ENCODE results near the gene SRPK1.
"Not testable (repeated sequence)": the region's sequence is repeated elsewhere in the genome, so short reads cannot be mapped to it uniquely, and the experiment has no call there.

Gene SRPK1

DNA sequence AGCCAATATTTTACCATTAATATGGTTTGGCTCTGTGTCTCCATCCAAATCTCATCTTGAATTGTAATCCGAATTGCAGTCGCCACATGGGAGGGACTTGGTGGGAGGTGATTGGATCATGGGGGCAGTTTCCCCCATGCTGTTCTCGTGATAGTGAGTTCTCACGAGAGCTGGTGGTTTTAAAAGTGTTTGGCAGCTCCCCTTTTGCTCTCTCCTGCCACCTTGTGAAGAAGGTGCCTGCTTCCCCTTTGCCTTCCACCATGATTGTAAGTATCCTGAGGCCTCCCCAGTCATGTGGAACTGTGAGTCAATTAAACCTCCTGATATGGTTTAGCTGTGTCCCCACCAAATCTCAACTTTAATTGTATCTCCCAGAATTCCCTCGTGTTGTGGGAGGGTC, 18.4 kb upstream of the SRPK1 start:
- H3K9me2 ChIP-seq (ENCODE audit: low read depth, low read length); H3K9ac ChIP-seq (ENCODE audit: low read length); H3K4me2 ChIP-seq (ENCODE audit: low read length); H3K9me3 ChIP-seq (ENCODE audit: low read length); H3F3A ChIP-seq (ENCODE audit: insufficient read depth, low read length); H3K36me3 ChIP-seq (ENCODE audit: insufficient read depth, low read length); H3K27me3 ChIP-seq (ENCODE audit: insufficient read depth, low read length); H2AFZ ChIP-seq (ENCODE audit: low read length); H3K4me1 ChIP-seq (ENCODE audit: insufficient read depth, low read length, severe bottlenecking); H3K79me2 ChIP-seq (ENCODE audit: insufficient read depth, low read length); H3K27ac ChIP-seq (ENCODE audit: low read depth, low read length, poor library complexity, severe bottlenecking); H4K20me1 ChIP-seq (ENCODE audit: insufficient read depth, low read length); H3K4me3 ChIP-seq (ENCODE audit: low read depth, low read length, poor library complexity, severe bottlenecking): not testable (repeated sequence)

GRCh38 chr6:35936681-35937359, 15.9 kb upstream of the SRPK1 start:
- H3K9ac ChIP-seq (ENCODE audit: low read length), result no peak overlapping the region
- H2AFZ ChIP-seq (ENCODE audit: low read length), result no peak overlapping the region
- H3K9me3 ChIP-seq (ENCODE audit: low read length), result peaks cover 5% of the 10 kb centered on the region; the same call in 1 of the 2 replicates
- no peak overlapping the region for H3K27ac ChIP-seq (ENCODE audit: low read depth, low read length, poor library complexity, severe bottlenecking)
- H3K9me2 ChIP-seq (ENCODE audit: low read depth, low read length), result no peaks in the 10 kb centered on the region
- H3F3A ChIP-seq (ENCODE audit: insufficient read depth, low read length), result no peaks in the 10 kb centered on the region
- no peaks in the 10 kb centered on the region for H4K20me1 ChIP-seq (ENCODE audit: insufficient read depth, low read length)
- H3K27me3 ChIP-seq (ENCODE audit: insufficient read depth, low read length), result no peaks in the 10 kb centered on the region; the same call in 1 of the 2 replicates
- no peaks in the 10 kb centered on the region; the same call in 1 of the 2 replicates for H3K36me3 ChIP-seq (ENCODE audit: insufficient read depth, low read length)
- no peak overlapping the region for H3K4me2 ChIP-seq (ENCODE audit: low read length)
- H3K4me1 ChIP-seq (ENCODE audit: insufficient read depth, low read length, severe bottlenecking), result no peaks in the 10 kb centered on the region
- H3K79me2 ChIP-seq (ENCODE audit: insufficient read depth, low read length), result no peaks in the 10 kb centered on the region
- H3K4me3 ChIP-seq (ENCODE audit: low read depth, low read length, poor library complexity, severe bottlenecking), result no peak overlapping the region
- no peak for TF ChIP-seq EZH2 (IDR thresholded peaks at IDR 0.05; ENCODE audit: borderline replicate concordance, low read length)
- TF ChIP-seq, protein P1, sequence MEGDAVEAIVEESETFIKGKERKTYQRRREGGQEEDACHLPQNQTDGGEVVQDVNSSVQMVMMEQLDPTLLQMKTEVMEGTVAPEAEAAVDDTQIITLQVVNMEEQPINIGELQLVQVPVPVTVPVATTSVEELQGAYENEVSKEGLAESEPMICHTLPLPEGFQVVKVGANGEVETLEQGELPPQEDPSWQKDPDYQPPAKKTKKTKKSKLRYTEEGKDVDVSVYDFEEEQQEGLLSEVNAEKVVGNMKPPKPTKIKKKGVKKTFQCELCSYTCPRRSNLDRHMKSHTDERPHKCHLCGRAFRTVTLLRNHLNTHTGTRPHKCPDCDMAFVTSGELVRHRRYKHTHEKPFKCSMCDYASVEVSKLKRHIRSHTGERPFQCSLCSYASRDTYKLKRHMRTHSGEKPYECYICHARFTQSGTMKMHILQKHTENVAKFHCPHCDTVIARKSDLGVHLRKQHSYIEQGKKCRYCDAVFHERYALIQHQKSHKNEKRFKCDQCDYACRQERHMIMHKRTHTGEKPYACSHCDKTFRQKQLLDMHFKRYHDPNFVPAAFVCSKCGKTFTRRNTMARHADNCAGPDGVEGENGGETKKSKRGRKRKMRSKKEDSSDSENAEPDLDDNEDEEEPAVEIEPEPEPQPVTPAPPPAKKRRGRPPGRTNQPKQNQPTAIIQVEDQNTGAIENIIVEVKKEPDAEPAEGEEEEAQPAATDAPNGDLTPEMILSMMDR (IDR thresholded peaks at IDR 0.05; ENCODE audit: low read length), result no peak

DNA sequence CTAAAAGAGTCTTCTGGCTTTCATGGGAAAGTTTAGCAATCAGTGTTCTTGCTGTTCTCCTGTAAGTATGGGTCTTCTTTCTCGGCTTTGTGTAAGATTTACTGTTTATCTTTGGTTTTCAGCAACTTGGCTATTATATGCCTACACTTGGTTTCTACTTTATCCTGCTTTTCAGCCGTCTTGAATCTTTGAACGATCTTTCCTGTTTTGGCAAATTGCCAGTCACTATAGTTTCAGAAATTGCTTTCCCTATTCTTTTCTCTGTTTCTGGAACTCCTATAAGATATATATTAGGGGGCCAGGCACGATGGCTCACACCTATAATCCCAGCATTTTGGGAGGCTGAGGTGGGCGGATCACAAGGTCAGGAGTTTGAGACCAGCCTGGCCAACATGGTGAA, 14.6 kb upstream of the SRPK1 start:
- no peaks in the 10 kb centered on the region for H3F3A ChIP-seq (ENCODE audit: insufficient read depth, low read length)
- no peaks in the 10 kb centered on the region for H3K9me2 ChIP-seq (ENCODE audit: low read depth, low read length)
- H3K36me3 ChIP-seq (ENCODE audit: insufficient read depth, low read length), result no peaks in the 10 kb centered on the region; the same call in 1 of the 2 replicates
- H3K79me2 ChIP-seq (ENCODE audit: insufficient read depth, low read length), result no peaks in the 10 kb centered on the region
- peaks cover 5% of the 10 kb centered on the region; the same call in 1 of the 2 replicates for H3K9me3 ChIP-seq (ENCODE audit: low read length)
- H3K9ac ChIP-seq (ENCODE audit: low read length), result no peak overlapping the region
- no peaks in the 10 kb centered on the region for H4K20me1 ChIP-seq (ENCODE audit: insufficient read depth, low read length)
- no peaks in the 10 kb centered on the region; the same call in 1 of the 2 replicates for H3K27me3 ChIP-seq (ENCODE audit: insufficient read depth, low read length)
- no peak for TF ChIP-seq EZH2 (IDR thresholded peaks at IDR 0.05; ENCODE audit: borderline replicate concordance, low read length)
- H3K4me2 ChIP-seq (ENCODE audit: low read length), result no peak overlapping the region
- H2AFZ ChIP-seq (ENCODE audit: low read length), result no peak overlapping the region
- H3K4me1 ChIP-seq (ENCODE audit: insufficient read depth, low read length, severe bottlenecking), result no peaks in the 10 kb centered on the region
- H3K27ac ChIP-seq (ENCODE audit: low read depth, low read length, poor library complexity, severe bottlenecking), result no peak overlapping the region
- no peak overlapping the region for H3K4me3 ChIP-seq (ENCODE audit: low read depth, low read length, poor library complexity, severe bottlenecking)

DNA sequence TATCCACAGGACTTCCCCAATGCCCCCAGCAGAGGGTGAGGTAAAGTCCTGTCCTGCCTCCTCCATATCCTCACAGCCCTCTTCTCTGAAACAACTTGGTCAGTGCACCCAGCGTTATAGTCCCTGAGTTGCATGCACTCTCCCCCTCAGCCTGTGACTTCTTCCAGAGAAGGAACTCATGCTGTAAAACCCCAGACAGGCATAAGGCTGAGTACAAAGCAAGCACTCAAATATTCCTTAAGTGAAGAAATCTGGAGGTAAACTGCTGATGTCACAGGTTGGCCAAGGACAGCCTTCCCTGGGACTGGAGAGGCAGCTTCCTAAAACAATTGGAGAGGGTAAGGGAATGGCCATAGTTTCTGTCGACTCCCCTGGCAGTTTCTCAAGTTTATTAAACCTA, 12.9 kb upstream of the SRPK1 start:
- Histone ChIP-seq H3K79me2 (ENCODE audit: insufficient read depth, low read length) (no peaks in the 10 kb centered on the region), H3K4me3 (ENCODE audit: low read depth, low read length, poor library complexity, severe bottlenecking) (no peak overlapping the region), H3K9me2 (ENCODE audit: low read depth, low read length) (no peaks in the 10 kb centered on the region), H4K20me1 (ENCODE audit: insufficient read depth, low read length) (no peaks in the 10 kb centered on the region), H3K27ac (ENCODE audit: low read depth, low read length, poor library complexity, severe bottlenecking) (no peak overlapping the region), H3K27me3 (ENCODE audit: insufficient read depth, low read length) (no peaks in the 10 kb centered on the region; the same call in 1 of the 2 replicates), H3K4me2 (ENCODE audit: low read length) (no peak overlapping the region), H3K9ac (ENCODE audit: low read length) (no peak overlapping the region), H3K4me1 (ENCODE audit: insufficient read depth, low read length, severe bottlenecking) (no peaks in the 10 kb centered on the region), H2AFZ (ENCODE audit: low read length) (no peak overlapping the region), H3K36me3 (ENCODE audit: insufficient read depth, low read length) (no peaks in the 10 kb centered on the region; the same call in 1 of the 2 replicates), H3K9me3 (ENCODE audit: low read length) (peaks cover 2% of the 10 kb centered on the region; the same call in 1 of the 2 replicates), H3F3A (ENCODE audit: insufficient read depth, low read length) (no peaks in the 10 kb centered on the region)
- TF ChIP-seq, protein P1 (IDR thresholded peaks at IDR 0.05; ENCODE audit: low read length), result no peak
- TF ChIP-seq EZH2 (IDR thresholded peaks at IDR 0.05; ENCODE audit: borderline replicate concordance, low read length), result no peak

DNA sequence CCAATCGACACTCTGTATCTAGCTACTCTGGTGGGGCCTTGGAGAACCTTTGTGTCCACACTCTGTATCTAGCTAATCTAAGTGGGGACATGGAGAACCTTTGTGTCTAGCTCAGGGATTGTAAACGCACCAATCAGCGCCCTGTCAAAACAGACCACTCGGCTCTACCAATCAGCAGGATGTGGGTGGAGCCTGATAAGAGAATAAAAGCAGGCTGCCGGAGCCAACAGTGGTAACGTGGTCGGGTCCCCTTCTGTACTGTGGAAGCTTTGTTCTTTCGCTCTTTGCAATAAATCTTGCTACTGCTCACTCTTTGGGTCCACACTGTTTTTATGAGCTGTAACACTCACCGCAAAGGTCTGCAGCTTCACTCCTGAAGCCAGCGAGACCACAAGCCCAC, 11.0 kb upstream of the SRPK1 start:
- H3K4me2 ChIP-seq (ENCODE audit: low read length); H3K27me3 ChIP-seq (ENCODE audit: insufficient read depth, low read length); H4K20me1 ChIP-seq (ENCODE audit: insufficient read depth, low read length); H3K9me3 ChIP-seq (ENCODE audit: low read length); H3K9me2 ChIP-seq (ENCODE audit: low read depth, low read length); H3K4me3 ChIP-seq (ENCODE audit: low read depth, low read length, poor library complexity, severe bottlenecking); H3K79me2 ChIP-seq (ENCODE audit: insufficient read depth, low read length); H3F3A ChIP-seq (ENCODE audit: insufficient read depth, low read length); H3K27ac ChIP-seq (ENCODE audit: low read depth, low read length, poor library complexity, severe bottlenecking); H2AFZ ChIP-seq (ENCODE audit: low read length); H3K9ac ChIP-seq (ENCODE audit: low read length); H3K4me1 ChIP-seq (ENCODE audit: insufficient read depth, low read length, severe bottlenecking); H3K36me3 ChIP-seq (ENCODE audit: insufficient read depth, low read length): not testable (repeated sequence)
